ENCODE measurements around the gene TMC5. TPM values are rescaled to one million over a fixed set of nuclear protein-coding genes. Genes with fewer than 3 reads are reported as not detected.

Gene TMC5
- total RNA-seq, 4 donors from 2014 or later = 0.19 TPM; not detected in 3

- DNase-seq (peak in 1 of 2 donors; percentile 39), ATAC-seq (peak in 1 of 2 donors; percentile 39)
- H3K9me3 ChIP-seq = no peaks in the 10 kb centered on the region
- H3K27ac ChIP-seq = no peak overlapping the region
- intact Hi-C loops (cut with DNase I; ENCODE audit: low total_unique reads) = loop anchor here (2.0 kb wide), 1 partner anchor 416 kb away; no protein-coding TSS in a partner anchor
- in situ Hi-C loops (cut with MboI; ENCODE audit: low sequenced_read_pairs in 4 of 4) = loop anchor here (10.0 to 25.0 kb wide), 2 partner anchors 418 to 715 kb away; partner anchors contain the start of gene RPS15A (in 1 of the 4)
- peaks cover 5 to 49% of the 10 kb centered on the region in 2 donors for H3K36me3 ChIP-seq
- H3K27me3 ChIP-seq = no peaks in the 10 kb centered on the region
- H3K4me3 ChIP-seq = no peak overlapping the region
- H3K4me1 ChIP-seq = no peaks in the 10 kb centered on the region
- TF ChIP-seq CTCF (IDR thresholded peaks at IDR 0.05 in 4 of 5, conservative IDR thresholded peaks at IDR 0.05 in 1 of 5) (peak; percentile 9 to 67 (median 59)), POLR2A (IDR thresholded peaks at IDR 0.05) (no peak)
Measured at GRCh38 chr16:19502395-19503131, 84.9 kb downstream of the TMC5 start.

GRCh38 chr16:19503461-19504075, 85.9 kb downstream of the TMC5 start:
- H3K27me3 ChIP-seq = no peaks in the 10 kb centered on the region
- ATAC-seq (no peak), DNase-seq (no peak)
- H3K9me3 ChIP-seq = no peaks in the 10 kb centered on the region
- in situ Hi-C loops (cut with MboI; ENCODE audit: low sequenced_read_pairs in 4 of 4) (loop anchor here (10.0 to 25.0 kb wide), 2 partner anchors 419 to 716 kb away; partner anchors contain the start of gene RPS15A (in 1 of the 4)), intact Hi-C loops (cut with DNase I; ENCODE audit: low total_unique reads) (loop anchor here (2.0 kb wide), 1 partner anchor 417 kb away; no protein-coding TSS in a partner anchor)
- H3K27ac ChIP-seq = no peak overlapping the region
- no peaks in the 10 kb centered on the region for H3K4me1 ChIP-seq
- H3K4me3 ChIP-seq = no peak overlapping the region
- peaks cover 5 to 50% of the 10 kb centered on the region in 2 donors for H3K36me3 ChIP-seq
- TF ChIP-seq CTCF (IDR thresholded peaks at IDR 0.05 in 4 of 5, conservative IDR thresholded peaks at IDR 0.05 in 1 of 5) (no peak), POLR2A (IDR thresholded peaks at IDR 0.05) (no peak)

GRCh38 chr16:19505600-19506303, 88.1 kb downstream of the TMC5 start:
- TF ChIP-seq CTCF (IDR thresholded peaks at IDR 0.05 in 4 of 5, conservative IDR thresholded peaks at IDR 0.05 in 1 of 5) = no peak
- no peak for TF ChIP-seq POLR2A (IDR thresholded peaks at IDR 0.05)
- intact Hi-C loops (cut with DNase I; ENCODE audit: low total_unique reads) (no loop called here), in situ Hi-C loops (cut with MboI; ENCODE audit: low sequenced_read_pairs in 4 of 4) (loop anchor here (10.0 to 25.0 kb wide), 2 partner anchors 421 to 718 kb away; partner anchors contain the start of gene RPS15A (in 1 of the 4))
- no peak overlapping the region for H3K4me3 ChIP-seq
- peaks cover 8 to 67% of the 10 kb centered on the region in 2 donors for H3K36me3 ChIP-seq
- H3K27me3 ChIP-seq = no peaks in the 10 kb centered on the region
- no peak for DNase-seq
- no peaks in the 10 kb centered on the region for H3K4me1 ChIP-seq
- no peaks in the 10 kb centered on the region for H3K9me3 ChIP-seq
- no peak for ATAC-seq
- no peak overlapping the region for H3K27ac ChIP-seq

- in situ Hi-C loops (cut with MboI; ENCODE audit: low sequenced_read_pairs in 4 of 4) = loop anchor here (10.0 to 25.0 kb wide), 2 partner anchors 422 to 720 kb away; partner anchors contain the start of gene RPS15A (in 1 of the 4)
Measured at GRCh38 chr16:19506965-19507364, 89.3 kb downstream of the TMC5 start.

More at GRCh38 chr16:19506965-19507364, 89.3 kb downstream of the TMC5 start:
- Histone ChIP-seq H3K27ac (no peak overlapping the region), H3K4me3 (no peak overlapping the region), H3K27me3 (no peaks in the 10 kb centered on the region), H3K36me3 (peaks cover 8 to 62% of the 10 kb centered on the region in 2 donors), H3K9me3 (no peaks in the 10 kb centered on the region), H3K4me1 (no peaks in the 10 kb centered on the region)
- DNase-seq (no peak), ATAC-seq (no peak)
- no peak for TF ChIP-seq POLR2A (IDR thresholded peaks at IDR 0.05)
- no peak for TF ChIP-seq CTCF (IDR thresholded peaks at IDR 0.05 in 4 of 5, conservative IDR thresholded peaks at IDR 0.05 in 1 of 5)
- intact Hi-C loops (cut with DNase I; ENCODE audit: low total_unique reads) = no loop called here

All from gastrocnemius medialis (tissue), 4 donors.